Measurements from ENCODE around the gene PSMD2.
"Not testable (repeated sequence)": the region's sequence is repeated elsewhere in the genome, so short reads cannot be mapped to it uniquely, and the experiment has no call there.

PSMD2 gene

DNA sequence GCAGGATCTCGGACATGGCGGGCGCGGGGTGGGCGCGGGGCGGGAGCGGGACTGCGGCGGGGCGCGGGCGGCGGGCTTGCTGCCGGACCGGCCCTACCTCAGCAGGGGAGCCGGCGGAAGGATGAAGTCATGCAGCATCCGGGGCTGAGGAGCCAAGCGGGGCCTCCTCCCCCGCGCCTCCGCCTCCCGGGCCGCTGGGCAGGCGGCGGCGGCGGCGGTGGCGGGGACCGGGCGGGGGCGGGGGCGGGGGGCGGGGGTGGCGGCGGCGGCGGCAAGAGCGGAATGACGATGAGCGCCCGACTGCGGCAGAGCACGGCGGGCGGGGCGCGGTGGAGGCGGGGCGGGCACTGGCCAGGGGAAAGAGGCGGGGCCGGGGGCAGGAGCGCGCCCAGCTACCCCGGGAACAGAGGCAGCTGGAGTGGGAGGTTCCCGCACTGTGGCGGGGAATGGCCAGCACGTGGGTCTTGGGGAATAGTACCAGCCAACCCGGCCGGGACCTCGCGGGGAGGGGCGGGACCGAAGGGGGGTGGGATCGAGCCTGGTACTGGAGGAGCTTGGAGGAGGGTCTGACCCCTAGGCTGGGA is 37.7 kb upstream of the PSMD2 start, which contains the start of gene CAMK2N2:
Gene CAMK2N2 (minus strand): TSS at position 284 of the 584 bp plus-strand sequence. CDS start 268 bp downstream, at position 16.
- Histone ChIP-seq H2AFZ (ENCODE audit: low read length) (peak within 1 kb of the TSS; percentile 62), H3K27ac (ENCODE audit: low read length) (no peak within 1 kb of the TSS), H3K27me3 (replicated peaks; ENCODE audit: insufficient read depth, low read length) (peaks cover 30% of the 10 kb centered on the region), H3K4me3 (ENCODE audit: low read length) (peak within 1 kb of the TSS; percentile 66), H3K9me3 (replicated peaks; ENCODE audit: insufficient read depth, low read length) (no peaks in the 10 kb centered on the region), H3K36me3 (replicated peaks; ENCODE audit: insufficient read depth, low read length) (no peaks in the 10 kb centered on the region), H3K79me2 (ENCODE audit: low read length) (no peaks in the 10 kb centered on the region), H3K4me2 (ENCODE audit: low read depth, low read length) (peak within 1 kb of the TSS; percentile 94), H3K9ac (ENCODE audit: low read length) (peak within 1 kb of the TSS; percentile 1; the same call in 1 of the 2 replicates), H4K20me1 (ENCODE audit: insufficient read depth, low read length) (peaks cover 7% of the 10 kb centered on the region), H3K4me1 (ENCODE audit: low read length) (peaks cover 10% of the 10 kb centered on the region), H3F3A (ENCODE audit: insufficient read depth, low read length) (peaks cover 7% of the 10 kb centered on the region), H3K9me2 (replicated peaks; ENCODE audit: insufficient read depth, low read length) (no peaks in the 10 kb centered on the region)
- TF ChIP-seq EZH2 (optimal IDR thresholded peaks at IDR 0.05; ENCODE audit: low read depth, low read length) (no peak), EZH2phosphoT487 (IDR thresholded peaks at IDR 0.05; ENCODE audit: low read length) (no peak)
- TF ChIP-seq, protein P1, sequence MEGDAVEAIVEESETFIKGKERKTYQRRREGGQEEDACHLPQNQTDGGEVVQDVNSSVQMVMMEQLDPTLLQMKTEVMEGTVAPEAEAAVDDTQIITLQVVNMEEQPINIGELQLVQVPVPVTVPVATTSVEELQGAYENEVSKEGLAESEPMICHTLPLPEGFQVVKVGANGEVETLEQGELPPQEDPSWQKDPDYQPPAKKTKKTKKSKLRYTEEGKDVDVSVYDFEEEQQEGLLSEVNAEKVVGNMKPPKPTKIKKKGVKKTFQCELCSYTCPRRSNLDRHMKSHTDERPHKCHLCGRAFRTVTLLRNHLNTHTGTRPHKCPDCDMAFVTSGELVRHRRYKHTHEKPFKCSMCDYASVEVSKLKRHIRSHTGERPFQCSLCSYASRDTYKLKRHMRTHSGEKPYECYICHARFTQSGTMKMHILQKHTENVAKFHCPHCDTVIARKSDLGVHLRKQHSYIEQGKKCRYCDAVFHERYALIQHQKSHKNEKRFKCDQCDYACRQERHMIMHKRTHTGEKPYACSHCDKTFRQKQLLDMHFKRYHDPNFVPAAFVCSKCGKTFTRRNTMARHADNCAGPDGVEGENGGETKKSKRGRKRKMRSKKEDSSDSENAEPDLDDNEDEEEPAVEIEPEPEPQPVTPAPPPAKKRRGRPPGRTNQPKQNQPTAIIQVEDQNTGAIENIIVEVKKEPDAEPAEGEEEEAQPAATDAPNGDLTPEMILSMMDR (IDR thresholded peaks at IDR 0.05; ENCODE audit: low read length): no peak
- peak; percentile 68 for DNase-seq

DNA sequence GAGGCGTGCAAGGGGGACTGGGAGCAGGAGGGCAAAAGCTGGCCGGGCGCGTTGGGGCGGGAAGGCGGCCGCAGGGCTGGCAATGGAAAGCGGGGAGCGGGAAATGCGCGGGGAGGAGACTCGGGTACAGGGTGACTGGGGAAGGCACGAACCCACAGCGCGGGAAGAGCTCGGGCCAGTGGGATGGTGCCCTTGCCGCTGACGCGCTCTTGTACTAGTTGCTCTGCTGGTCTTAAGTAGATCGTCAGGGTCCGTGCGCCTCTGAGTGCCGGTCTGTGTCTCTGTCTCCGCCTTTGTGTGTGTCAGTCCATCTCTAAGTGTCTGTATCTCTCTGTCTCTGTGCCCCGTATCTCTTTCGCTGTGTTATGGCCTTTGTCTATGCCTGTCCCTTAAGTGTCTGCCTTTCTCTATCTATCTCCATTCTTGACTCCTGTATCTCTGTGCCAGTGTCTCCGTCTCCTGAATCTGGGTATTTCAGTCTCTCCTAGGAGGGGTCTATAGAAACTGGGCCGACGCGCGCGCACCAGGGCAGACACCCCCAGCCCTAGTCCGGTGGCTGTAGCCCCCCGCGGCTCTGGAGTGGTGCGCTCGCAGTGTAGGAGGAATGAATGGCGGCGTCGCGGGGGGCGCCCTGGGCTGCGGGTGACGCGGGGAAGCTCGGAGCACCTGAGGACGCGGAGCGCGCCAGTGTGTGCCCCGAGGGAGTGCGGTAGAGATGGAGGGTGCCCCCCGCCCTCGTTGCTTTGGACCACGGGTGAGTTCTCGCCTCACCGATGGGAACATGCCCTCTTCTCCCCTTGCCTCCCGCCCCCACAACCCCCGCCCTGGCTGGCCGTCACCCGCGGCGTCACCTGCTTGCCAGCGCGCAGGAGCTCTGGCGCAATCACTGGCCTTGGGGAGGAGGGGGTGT is 36.9 kb upstream of the PSMD2 start:
- H3K79me2 ChIP-seq (ENCODE audit: low read length): no peaks in the 10 kb centered on the region
- peaks cover 30% of the 10 kb centered on the region for H3K27me3 ChIP-seq (replicated peaks; ENCODE audit: insufficient read depth, low read length)
- H3F3A ChIP-seq (ENCODE audit: insufficient read depth, low read length): peaks cover 7% of the 10 kb centered on the region
- peak overlapping the region; percentile 94 for H3K4me2 ChIP-seq (ENCODE audit: low read depth, low read length)
- peak overlapping the region; percentile 62 for H2AFZ ChIP-seq (ENCODE audit: low read length)
- DNase-seq: peak; percentile 42
- peaks cover 7% of the 10 kb centered on the region for H4K20me1 ChIP-seq (ENCODE audit: insufficient read depth, low read length)
- H3K27ac ChIP-seq (ENCODE audit: low read length): no peak overlapping the region
- TF ChIP-seq EZH2 (optimal IDR thresholded peaks at IDR 0.05; ENCODE audit: low read depth, low read length) (no peak), EZH2phosphoT487 (IDR thresholded peaks at IDR 0.05; ENCODE audit: low read length) (no peak)
- TF ChIP-seq, protein P1 (IDR thresholded peaks at IDR 0.05; ENCODE audit: low read length): no peak
- H3K4me3 ChIP-seq (ENCODE audit: low read length): peak overlapping the region; percentile 66
- no peaks in the 10 kb centered on the region for H3K9me2 ChIP-seq (replicated peaks; ENCODE audit: insufficient read depth, low read length)
- H3K36me3 ChIP-seq (replicated peaks; ENCODE audit: insufficient read depth, low read length): no peaks in the 10 kb centered on the region
- no peaks in the 10 kb centered on the region for H3K9me3 ChIP-seq (replicated peaks; ENCODE audit: insufficient read depth, low read length)
- peak overlapping the region; percentile 1; the same call in 1 of the 2 replicates for H3K9ac ChIP-seq (ENCODE audit: low read length)
- H3K4me1 ChIP-seq (ENCODE audit: low read length): peaks cover 10% of the 10 kb centered on the region

DNA sequence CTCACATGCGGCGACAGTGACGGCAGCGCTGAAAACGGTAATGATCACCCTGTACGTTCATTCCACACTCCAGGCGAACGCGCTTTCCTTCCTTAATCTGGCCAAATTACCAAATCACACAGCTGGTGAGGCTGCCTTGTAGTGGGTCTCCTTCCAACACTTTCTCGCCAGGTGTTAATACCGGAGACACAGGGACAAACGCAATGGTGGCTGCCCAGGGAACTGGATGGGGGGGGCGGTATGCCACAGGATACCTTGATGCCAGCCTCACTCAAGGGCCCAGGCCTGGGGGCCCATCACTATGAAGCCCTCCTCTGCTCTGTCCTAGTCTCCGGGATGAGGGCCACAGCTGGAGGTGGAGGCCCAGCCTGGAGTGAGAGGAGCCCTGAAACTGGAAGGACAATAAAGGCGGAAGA is 36.3 kb upstream of the PSMD2 start:
- H3K79me2 ChIP-seq (ENCODE audit: low read length): no peaks in the 10 kb centered on the region
- H3K9me2 ChIP-seq (replicated peaks; ENCODE audit: insufficient read depth, low read length): no peaks in the 10 kb centered on the region
- no peak overlapping the region for H3K4me3 ChIP-seq (ENCODE audit: low read length)
- no peak overlapping the region for H3K27ac ChIP-seq (ENCODE audit: low read length)
- no peaks in the 10 kb centered on the region for H3K9me3 ChIP-seq (replicated peaks; ENCODE audit: insufficient read depth, low read length)
- peaks cover 10% of the 10 kb centered on the region for H3K4me1 ChIP-seq (ENCODE audit: low read length)
- TF ChIP-seq EZH2phosphoT487 (IDR thresholded peaks at IDR 0.05; ENCODE audit: low read length) (no peak), EZH2 (optimal IDR thresholded peaks at IDR 0.05; ENCODE audit: low read depth, low read length) (no peak)
- TF ChIP-seq, protein P1 (IDR thresholded peaks at IDR 0.05; ENCODE audit: low read length): no peak
- no peaks in the 10 kb centered on the region for H3K36me3 ChIP-seq (replicated peaks; ENCODE audit: insufficient read depth, low read length)
- H4K20me1 ChIP-seq (ENCODE audit: insufficient read depth, low read length): peaks cover 7% of the 10 kb centered on the region
- peak overlapping the region; percentile 94; the same call in 1 of the 2 replicates for H3K4me2 ChIP-seq (ENCODE audit: low read depth, low read length)
- H3K9ac ChIP-seq (ENCODE audit: low read length): no peak overlapping the region
- no peak overlapping the region for H2AFZ ChIP-seq (ENCODE audit: low read length)
- peaks cover 7% of the 10 kb centered on the region for H3F3A ChIP-seq (ENCODE audit: insufficient read depth, low read length)
- peaks cover 30% of the 10 kb centered on the region for H3K27me3 ChIP-seq (replicated peaks; ENCODE audit: insufficient read depth, low read length)
- no peak for DNase-seq

DNA sequence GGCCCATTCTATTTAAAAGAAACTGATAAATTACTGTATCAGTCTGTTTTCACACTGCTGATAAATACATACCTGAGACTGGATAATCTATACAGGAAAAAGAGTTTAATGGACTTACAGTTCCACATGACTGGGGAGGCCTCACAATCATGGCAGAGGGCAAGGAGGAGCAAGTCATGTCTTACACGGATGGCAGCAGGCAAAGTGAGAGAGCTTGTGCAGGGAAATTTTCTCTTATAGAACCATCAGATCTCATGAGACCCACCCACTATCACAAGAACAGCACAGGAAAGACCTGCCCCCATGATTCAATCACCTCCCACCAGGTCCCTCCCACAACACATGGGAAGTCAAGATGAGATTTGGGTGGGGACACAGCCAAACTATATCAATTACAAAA is 31.8 kb upstream of the PSMD2 start:
- not testable (repeated sequence) for H3F3A ChIP-seq (ENCODE audit: insufficient read depth, low read length); H3K79me2 ChIP-seq (ENCODE audit: low read length); H3K9ac ChIP-seq (ENCODE audit: low read length); DNase-seq; H3K9me3 ChIP-seq (replicated peaks; ENCODE audit: insufficient read depth, low read length); H2AFZ ChIP-seq (ENCODE audit: low read length); H3K4me3 ChIP-seq (ENCODE audit: low read length); H3K4me1 ChIP-seq (ENCODE audit: low read length); H3K36me3 ChIP-seq (replicated peaks; ENCODE audit: insufficient read depth, low read length); H3K9me2 ChIP-seq (replicated peaks; ENCODE audit: insufficient read depth, low read length); H3K4me2 ChIP-seq (ENCODE audit: low read depth, low read length); H3K27ac ChIP-seq (ENCODE audit: low read length); H4K20me1 ChIP-seq (ENCODE audit: insufficient read depth, low read length)
- peaks cover 17% of the 10 kb centered on the region for H3K27me3 ChIP-seq (replicated peaks; ENCODE audit: insufficient read depth, low read length)
